C4-2B (cell line): ENCODE measurements around the gene LPP.

ENCODE experiments used
- H3K27ac ChIP-seq: fragments of 450-650 bp; 2 replicates; pipeline ENCODE4 v1.5.1; 2017
- CTCF ChIP-seq: fragments of 450-650 bp; conservative IDR thresholded peaks from 2 replicates; pipeline ENCODE4 v1.5.1; 2017; ENCODE audit warnings: mild to moderate bottlenecking
- ZFX ChIP-seq: fragments of 450-650 bp; IDR thresholded peaks from 2 replicates; pipeline ENCODE4 v1.6.1; 2017

The LPP gene

GRCh38 chr3:188284455-188285212, 130.7 kb downstream of the LPP start:
- H3K27ac ChIP-seq, result peak overlapping the region; percentile 69
- TF ChIP-seq ZFX (no peak), CTCF (no peak)

DNA sequence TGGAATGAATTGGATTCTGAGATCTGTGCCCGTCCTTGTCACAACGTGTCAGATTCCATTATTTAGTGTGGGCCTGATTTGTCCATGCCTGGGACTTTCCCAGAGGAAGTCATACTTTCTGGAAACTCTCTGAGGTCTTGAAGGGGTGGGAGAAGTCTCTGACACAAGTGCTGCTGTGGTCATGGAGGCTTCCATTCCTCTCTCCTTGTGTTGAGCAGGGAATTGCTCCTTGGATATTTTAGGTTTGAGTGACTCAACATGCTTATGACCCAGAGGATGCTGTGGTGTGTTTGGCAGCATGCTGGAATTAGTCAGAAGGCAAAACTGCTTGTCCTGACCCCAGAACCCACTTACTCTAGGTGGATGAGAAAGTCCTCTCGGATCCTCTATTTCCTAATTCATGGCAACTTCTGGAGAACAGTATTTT, 132.1 kb downstream of the LPP start:
- TF ChIP-seq ZFX, result no peak
- no peak for TF ChIP-seq CTCF
- H3K27ac ChIP-seq, result no peak overlapping the region

DNA sequence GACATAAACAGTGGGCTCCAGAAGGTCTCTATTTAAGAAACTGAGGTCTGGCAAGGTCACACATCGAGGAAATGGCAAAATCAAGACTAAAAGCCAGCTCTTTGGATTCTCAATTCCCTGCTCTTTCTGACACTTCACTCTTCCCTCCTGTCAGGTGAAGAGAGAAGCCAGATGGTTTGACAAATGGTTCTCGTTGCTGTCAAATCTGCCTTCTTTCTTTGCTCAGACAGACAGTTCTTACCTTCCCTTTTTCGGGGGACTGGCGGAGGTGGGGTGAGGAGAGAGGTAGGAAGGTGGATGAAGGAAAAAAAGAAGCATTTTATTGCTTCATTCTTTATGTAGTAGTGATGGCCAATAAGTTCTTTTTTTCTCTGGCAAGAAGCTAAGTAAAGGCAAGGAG, 133.4 kb downstream of the LPP start:
- TF ChIP-seq CTCF, result no peak
- no peak for TF ChIP-seq ZFX
- H3K27ac ChIP-seq, result no peak overlapping the region

GRCh38 chr3:188287762-188288505, 134.0 kb downstream of the LPP start:
- H3K27ac ChIP-seq, result no peak overlapping the region
- TF ChIP-seq CTCF (no peak), ZFX (no peak)

DNA sequence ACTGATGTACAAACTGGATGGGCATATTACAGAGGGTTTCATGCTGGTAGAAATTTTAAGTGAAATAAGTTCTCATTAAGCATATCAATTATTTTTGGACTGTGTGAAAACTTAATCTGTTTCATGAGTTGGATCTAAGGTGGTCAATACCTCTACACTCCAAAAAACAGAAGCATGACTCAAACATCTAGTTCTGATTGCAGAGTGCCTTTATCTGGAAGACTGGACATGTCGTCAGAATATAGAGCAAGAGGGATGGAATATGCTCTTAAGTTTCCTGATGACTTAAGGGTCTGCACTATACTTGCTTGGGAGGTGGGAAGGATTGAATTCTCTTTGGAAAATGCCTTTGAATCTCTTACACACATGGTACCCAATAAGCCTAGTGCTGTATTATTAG, 138.3 kb downstream of the LPP start:
- H3K27ac ChIP-seq, result no peak overlapping the region
- TF ChIP-seq CTCF, result no peak
- TF ChIP-seq ZFX, result no peak

- no peak for TF ChIP-seq ZFX
- TF ChIP-seq CTCF, result no peak
- no peak overlapping the region for H3K27ac ChIP-seq
Observed at GRCh38 chr3:188292827-188293226, 138.9 kb downstream of the LPP start.

GRCh38 chr3:188294113-188294512, 140.2 kb downstream of the LPP start:
- TF ChIP-seq CTCF (no peak), ZFX (no peak)
- 0 out of 2 replicates have a peak overlapping the region, but pooled peaks have one; percentile 15 for H3K27ac ChIP-seq
